Adrenal gland (tissue), 12 donors: Measurements from ENCODE around the gene NT5DC3. TPM values are rescaled to one million over a fixed set of nuclear protein-coding genes. Genes with fewer than 3 reads are reported as not detected.
A peak's percentile ranks its signal among the peaks of the same experiment; 100 is the strongest.
"Not testable (repeated sequence)": the region's sequence is repeated elsewhere in the genome, so short reads cannot be mapped to it uniquely, and the experiment has no call there.

ENCODE experiments used
- DNase-seq, 7 donors: peaks; one replicate each; pipeline ENCODE4 v3.0.0-alpha.2; 2019 to 2020
- H3K27ac ChIP-seq, 5 donors: fragments of 200-600 bp; sonication (generic) in 4 of 5; 1 replicate in 3 of 5; 2 replicates in 2 of 5; pipeline versions ENCODE4 v1.5.1 to v1.8.0; 2016 to 2020; ENCODE audit warnings: mild to moderate bottlenecking in 1 of 5
- H3K27me3 ChIP-seq: fragments of 200-600 bp; 2 replicates; pipeline ENCODE4 v1.8.0; 2021
- H3K36me3 ChIP-seq, 2 donors: fragments of 200-600 bp; replicated peaks in 1 of 2; 1 replicate in 1 of 2; 2 replicates in 1 of 2; pipeline versions ENCODE4 v1.5.1 to v1.8.0; 2018 to 2022
- H3K4me1 ChIP-seq, 2 donors: fragments of 200-600 bp; replicated peaks in 1 of 2; 1 replicate in 1 of 2; 2 replicates in 1 of 2; pipeline versions ENCODE4 v1.5.1 to v1.8.0; 2018 to 2021
- H3K4me3 ChIP-seq, 4 donors: fragments of 200-600 bp; sonication (generic) in 3 of 4; one replicate each; pipeline ENCODE4 v1.5.1; 2016 to 2018
- H3K9me3 ChIP-seq, 3 donors: fragments of 200-600 bp; sonication (generic) in 1 of 3; replicated peaks in 1 of 3; 1 replicate in 2 of 3; 2 replicates in 1 of 3; pipeline versions ENCODE4 v1.5.1 to v1.8.0; 2016 to 2021
- CTCF ChIP-seq, 6 experiments: fragments of 450-650 bp in 4 of 6; fragments of 200-600 bp in 2 of 6; sonication (generic) in 1 of 6; IDR thresholded peaks; 1 replicate in 5 of 6; 2 replicates in 1 of 6; pipeline versions ENCODE4 v1.5.1 to v1.8.0; 2016 to 2021; ENCODE audit warnings: antibody characterized with exemption in 6 of 6, mild to moderate bottlenecking in 2 of 6, moderate library complexity in 1 of 6
- POLR2A ChIP-seq, 2 donors: fragments of 450-650 bp; IDR thresholded peaks; one replicate each; pipeline ENCODE4 v1.6.1; 2017; ENCODE audit warnings: antibody characterized with exemption in 2 of 2, mild to moderate bottlenecking in 2 of 2, moderate library complexity in 1 of 2
- WGBS, 4 donors: extraction: QIAGEN DNeasy Blood & Tissue Kit in 2 of 4; methylation state at CpG; one replicate each; pipeline versions ENCODE4 v1.1.5 to v1.1.7; 2013 to 2017; 5-methylcytosine and 5-hydroxymethylcytosine counted together
- intact Hi-C, 2 donors: fragments of 100-400 bp; cut with DNase I; formaldehyde crosslinking; loops; one replicate each; pipeline versions ENCODE4 v1.14.1 to v1.15.0; 2022 to 2023
- polyA plus RNA-seq, 3 donors: library from polyadenylated mRNA; stranded (reverse); fragments of 200-250 nt in 2 of 3; fragments of 350-450 nt in 1 of 3; fragmentation: Illumina TruSeq in 1 of 3; extraction: RNeasy Lipid Tissue Mini Kit (QIAGEN cat#74804) in 1 of 3; gene quantifications; one replicate each; pipeline ENCODE4 v1.2.3, GENCODE V29; 2013 to 2014
- total RNA-seq, 9 donors: library from RNA; depleted of rRNA in 4 of 9; stranded (reverse); fragments of >200 nt in 4 of 9; fragments of 120-200 nt in 1 of 9; fragmentation: NEBNext Ultra II Directional in 1 of 9; extraction: Animal tissue kit (Norgen Biotek cat#: 25700) in 1 of 9; gene quantifications; one replicate each; pipeline versions ENCODE4 v1.1.0 to v1.2.4, GENCODE V29; 2013 to 2023
- donor health status: healthy with polysubstance abuse.
- donor health status: Bipolar disorder and iron deficiency.
- donor health status: DM: yes; HTN: yes; CAD: no.
- donor health status: DM: no; HTN: no; CAD: no.
- donor health status: DM: no; HTN: no; CAD: no.
- donor health status: DM: yes; HTN: yes; CAD: no.

Gene NT5DC3
- total and polyA plus RNA-seq, 12 donors, result 4.1 to 14.9 (median 7.2) TPM

- TF ChIP-seq POLR2A (IDR thresholded peaks at IDR 0.05) (no peak), CTCF (IDR thresholded peaks at IDR 0.05) (no peak)
- DNase-seq, result no peak
- H3K27me3 ChIP-seq, result no peaks in the 10 kb centered on the region
- 54 to 70% (median 64%) methylated on average over 14 of the region's 14 CpGs for WGBS, 4 donors
- intact Hi-C loops, result no loop called here
- peak overlapping the region in 2 of 4 donors; percentile 61 to 76 for H3K4me3 ChIP-seq
- H3K27ac ChIP-seq, result no peak overlapping the region
- peaks cover 9 to 29% of the 10 kb centered on the region in 2 donors for H3K4me1 ChIP-seq
- H3K9me3 ChIP-seq, result no peaks in the 10 kb centered on the region
- H3K36me3 ChIP-seq, result no peaks in the 10 kb centered on the region
Observed at GRCh38 chr12:103839609-103840461, 1.2 kb downstream of the NT5DC3 start.

GRCh38 chr12:103839103-103839502, 1.9 kb downstream of the NT5DC3 start:
- Histone ChIP-seq H3K4me1 (peaks cover 9 to 29% of the 10 kb centered on the region in 2 donors), H3K36me3 (no peaks in the 10 kb centered on the region), H3K27me3 (no peaks in the 10 kb centered on the region), H3K27ac (no peak overlapping the region), H3K9me3 (no peaks in the 10 kb centered on the region), H3K4me3 (no peak overlapping the region)
- WGBS, 4 donors, result 70 to 76% (median 75%) methylated on average over 4 of the region's 4 CpGs
- intact Hi-C loops, result no loop called here
- peak in 3 of 7 donors; percentile 24 to 34 (median 31) for DNase-seq
- TF ChIP-seq CTCF (IDR thresholded peaks at IDR 0.05) (no peak), POLR2A (IDR thresholded peaks at IDR 0.05) (no peak)

GRCh38 chr12:103838254-103838914, 2.6 kb downstream of the NT5DC3 start:
- intact Hi-C loops, result no loop called here
- no peak overlapping the region for H3K27ac ChIP-seq
- DNase-seq, result no peak
- no peaks in the 10 kb centered on the region for H3K9me3 ChIP-seq
- TF ChIP-seq POLR2A (IDR thresholded peaks at IDR 0.05) (no peak), CTCF (IDR thresholded peaks at IDR 0.05) (no peak)
- H3K36me3 ChIP-seq, result no peaks in the 10 kb centered on the region
- 96 to 100% (median 100%) methylated on average over 1 of the region's 1 CpG for WGBS, 4 donors
- H3K27me3 ChIP-seq, result no peaks in the 10 kb centered on the region
- no peak overlapping the region for H3K4me3 ChIP-seq
- H3K4me1 ChIP-seq, result peaks cover 9 to 29% of the 10 kb centered on the region in 2 donors

GRCh38 chr12:103836345-103836744, 4.7 kb downstream of the NT5DC3 start:
- Histone ChIP-seq H3K27ac (no peak overlapping the region), H3K36me3 (no peaks in the 10 kb centered on the region), H3K9me3 (no peaks in the 10 kb centered on the region), H3K4me3 (no peak overlapping the region), H3K4me1 (peaks cover 6 to 26% of the 10 kb centered on the region in 2 donors), H3K27me3 (no peaks in the 10 kb centered on the region)
- TF ChIP-seq CTCF (IDR thresholded peaks at IDR 0.05) (no peak), POLR2A (IDR thresholded peaks at IDR 0.05) (no peak)
- intact Hi-C loops, result no loop called here
- WGBS, 4 donors, result 82 to 96% (median 94%) methylated on average over 5 of the region's 5 CpGs
- no peak for DNase-seq

- WGBS, 4 donors, result 82 to 88% (median 85%) methylated on average over 11 of the region's 11 CpGs
- intact Hi-C loops, H3K27ac ChIP-seq, H3K27me3 ChIP-seq, H3K9me3 ChIP-seq, H3K4me3 ChIP-seq, DNase-seq, H3K36me3 ChIP-seq: not testable (repeated sequence)
- peaks cover 6 to 26% of the 10 kb centered on the region in 2 donors for H3K4me1 ChIP-seq
Observed at GRCh38 chr12:103835747-103836335, 5.2 kb downstream of the NT5DC3 start.
